Amniotic epithelial cell (primary cell): ENCODE results near the gene IL1R2.

Experiments
- DNase-seq: peaks from one replicate; pipeline ENCODE4 v3.0.0-alpha.2; 2010; ENCODE audit warnings: low read depth

IL1R2 gene

GRCh38 chr2:101975171-101975870 is 16.4 kb upstream of the IL1R2 start:
- no peak for DNase-seq

- DNase-seq = no peak
Observed at GRCh38 chr2:101976891-101977290, 14.9 kb upstream of the IL1R2 start.

- DNase-seq = no peak
Observed at GRCh38 chr2:101980368-101980767, 11.4 kb upstream of the IL1R2 start.

- no peak for DNase-seq
Observed at GRCh38 chr2:101981066-101981465, 10.7 kb upstream of the IL1R2 start.

GRCh38 chr2:101981504-101981903 is 10.3 kb upstream of the IL1R2 start:
- peak; percentile 83 for DNase-seq

- no peak for DNase-seq
Observed at GRCh38 chr2:101982495-101983029, 9.2 kb upstream of the IL1R2 start.

GRCh38 chr2:101983486-101983885 is 8.3 kb upstream of the IL1R2 start:
- DNase-seq = peak; percentile 65

GRCh38 chr2:101983928-101984327 is 7.8 kb upstream of the IL1R2 start:
- no peak for DNase-seq

GRCh38 chr2:101984656-101985055 is 7.1 kb upstream of the IL1R2 start:
- no peak for DNase-seq

- DNase-seq = no peak
Observed at GRCh38 chr2:101985101-101985792, 6.5 kb upstream of the IL1R2 start.

- no peak for DNase-seq
Observed at GRCh38 chr2:101985793-101986164, 6.0 kb upstream of the IL1R2 start.

GRCh38 chr2:101986376-101986775 is 5.4 kb upstream of the IL1R2 start:
- no peak for DNase-seq

GRCh38 chr2:101986804-101987740 is 4.7 kb upstream of the IL1R2 start:
- peak; percentile 62 for DNase-seq

GRCh38 chr2:101987832-101988231 is 3.9 kb upstream of the IL1R2 start:
- DNase-seq = peak; percentile 69

GRCh38 chr2:101988541-101988940 is 3.2 kb upstream of the IL1R2 start:
- DNase-seq = no peak

- DNase-seq = peak; percentile 95
Observed at GRCh38 chr2:101989740-101990460, 1.9 kb upstream of the IL1R2 start.

GRCh38 chr2:101993772-101994171 is 2.0 kb downstream of the IL1R2 start:
- no peak for DNase-seq

- DNase-seq = no peak
Observed at GRCh38 chr2:101995019-101995418, 3.3 kb downstream of the IL1R2 start.

GRCh38 chr2:101995804-101996203 is 4.0 kb downstream of the IL1R2 start:
- no peak for DNase-seq

GRCh38 chr2:101998556-101998895 is 6.8 kb downstream of the IL1R2 start:
- no peak for DNase-seq

- DNase-seq = peak; percentile 66
Observed at GRCh38 chr2:101998896-101999789, 7.4 kb downstream of the IL1R2 start.
